OCI-LY3 (cell line): Measurements from ENCODE around the gene ZNF607.

ENCODE experiments used
- CTCF ChIP-seq: fragments of 200-600, 300-600 bp; sonication (generic); IDR thresholded peaks from 2 replicates; pipeline ENCODE4 v1.5.1; 2014; ENCODE audit warnings: antibody characterized with exemption, low read length, low read depth
- EZH2phosphoT487 ChIP-seq: fragments of 200-600 bp; shearing (Covaris generic); IDR thresholded peaks from 2 replicates; pipeline ENCODE4 v1.6.1; 2018; ENCODE audit warnings: antibody characterized with exemption, mixed run types, low read depth

GRCh38 chr19:37698216-37698615, 21.3 kb downstream of the ZNF607 start:
- TF ChIP-seq CTCF (no peak), EZH2phosphoT487 (no peak)
